ENCODE data around the gene MCMBP. TPM values are rescaled to one million over a fixed set of nuclear protein-coding genes. Genes with fewer than 3 reads are reported as not detected.

Gene MCMBP
- total and polyA plus RNA-seq, 3 donors from 2014 or later: 42.3 to 47.9 (median 47.4) TPM

DNA sequence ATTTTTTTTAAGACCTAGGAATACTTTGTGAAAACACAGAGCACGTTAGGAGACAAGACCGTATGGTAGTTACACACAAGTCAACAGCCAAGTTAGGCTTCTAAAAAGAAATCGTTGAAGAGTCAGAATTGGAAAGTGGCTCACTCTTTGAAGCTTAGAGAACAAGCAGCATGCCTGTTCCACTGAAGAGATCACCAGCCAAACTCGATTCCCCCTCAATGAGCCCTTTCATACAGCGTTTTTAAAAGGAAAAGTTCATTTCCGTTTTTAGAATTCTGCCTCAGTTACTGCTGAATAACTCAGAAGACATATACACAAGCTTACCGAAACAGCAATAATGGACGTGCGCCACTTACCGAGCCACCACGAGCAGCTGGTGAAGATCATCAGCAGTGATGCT lies 41.0 kb downstream of the MCMBP start:
- no peaks in the 10 kb centered on the region for H3K9me3 ChIP-seq
- no peak overlapping the region for H3K27ac ChIP-seq
- H3K36me3 ChIP-seq (ENCODE audit: low read depth, missing control alignments): no peaks in the 10 kb centered on the region
- 86% methylated on average over 11 of the region's 11 CpGs for WGBS, 2 donors
- intact Hi-C loops (cut with DNase I; ENCODE audit: low total_unique reads): no loop called here
- no peaks in the 10 kb centered on the region for H3K27me3 ChIP-seq
- TF ChIP-seq POLR2A (IDR thresholded peaks at IDR 0.05): no peak
- TF ChIP-seq CTCF (IDR thresholded peaks at IDR 0.05): no peak
- no peak for DNase-seq
- no peaks in the 10 kb centered on the region for H3K4me1 ChIP-seq
- H3K4me3 ChIP-seq: no peak overlapping the region

GRCh38 chr10:119830851-119831250 lies 41.8 kb downstream of the MCMBP start:
- H3K36me3 ChIP-seq (ENCODE audit: low read depth, missing control alignments): no peaks in the 10 kb centered on the region
- H3K9me3 ChIP-seq: no peaks in the 10 kb centered on the region
- H3K4me1 ChIP-seq: no peaks in the 10 kb centered on the region
- no peak for DNase-seq
- no peak overlapping the region for H3K27ac ChIP-seq
- 87 to 93% methylated on average over 4 of the region's 4 CpGs for WGBS, 2 donors
- TF ChIP-seq POLR2A (IDR thresholded peaks at IDR 0.05) (no peak), CTCF (IDR thresholded peaks at IDR 0.05) (no peak)
- H3K4me3 ChIP-seq: no peak overlapping the region
- intact Hi-C loops (cut with DNase I; ENCODE audit: low total_unique reads): no loop called here
- no peaks in the 10 kb centered on the region for H3K27me3 ChIP-seq

DNA sequence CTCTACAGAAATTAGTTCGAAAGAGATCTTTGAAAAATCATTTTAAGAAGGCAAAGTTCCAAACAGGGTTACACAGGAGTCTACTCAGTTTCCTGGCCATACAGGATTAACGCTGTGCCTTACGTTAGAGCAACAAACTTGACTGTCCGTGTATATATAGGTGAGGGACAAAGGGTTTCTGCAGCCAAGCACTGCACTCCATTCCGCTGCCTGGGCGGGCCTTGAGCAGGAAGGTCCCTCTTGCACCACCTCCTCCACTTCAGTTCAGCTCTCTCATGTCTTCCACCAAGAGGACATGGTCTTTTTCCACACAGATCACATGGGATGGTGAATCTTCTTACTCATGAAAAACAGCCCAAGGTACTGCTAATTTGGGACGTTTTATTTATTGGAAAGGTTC lies 43.2 kb downstream of the MCMBP start:
- Histone ChIP-seq H3K4me1 (no peaks in the 10 kb centered on the region), H3K27ac (no peak overlapping the region), H3K4me3 (no peak overlapping the region), H3K27me3 (no peaks in the 10 kb centered on the region), H3K9me3 (no peaks in the 10 kb centered on the region), H3K36me3 (ENCODE audit: low read depth, missing control alignments) (no peaks in the 10 kb centered on the region)
- WGBS, 2 donors: 89 to 91% methylated on average over 7 of the region's 7 CpGs
- DNase-seq: no peak
- TF ChIP-seq POLR2A (IDR thresholded peaks at IDR 0.05): no peak
- TF ChIP-seq CTCF (IDR thresholded peaks at IDR 0.05): no peak
- intact Hi-C loops (cut with DNase I; ENCODE audit: low total_unique reads): loop anchor here (10.0 kb wide), 1 partner anchor 75 kb away; no protein-coding TSS in a partner anchor

DNA sequence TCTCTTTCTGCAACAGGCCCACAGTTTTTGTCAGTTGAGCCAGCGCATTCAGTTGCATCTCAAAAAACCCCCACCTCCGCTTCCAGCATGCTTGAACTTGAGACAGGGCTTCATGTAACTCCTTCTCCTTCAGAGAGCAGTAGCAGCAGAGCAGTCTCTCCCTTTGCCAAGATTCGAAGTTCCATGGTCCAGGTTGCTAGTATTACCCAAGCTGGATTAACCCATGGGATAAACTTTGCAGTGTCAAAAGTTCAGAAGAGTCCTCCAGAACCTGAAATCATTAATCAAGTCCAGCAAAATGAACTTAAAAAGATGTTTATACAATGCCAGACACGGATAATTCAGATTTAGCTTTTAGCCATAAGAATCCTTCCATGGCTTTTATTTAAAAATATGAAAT lies 45.2 kb downstream of the MCMBP start:
- no peak overlapping the region for H3K27ac ChIP-seq
- no peaks in the 10 kb centered on the region for H3K9me3 ChIP-seq
- no peak for DNase-seq
- 79 to 89% methylated on average over 4 of the region's 4 CpGs for WGBS, 2 donors
- H3K4me3 ChIP-seq: no peak overlapping the region
- TF ChIP-seq CTCF (IDR thresholded peaks at IDR 0.05) (no peak), POLR2A (IDR thresholded peaks at IDR 0.05) (no peak)
- no peaks in the 10 kb centered on the region for H3K36me3 ChIP-seq (ENCODE audit: low read depth, missing control alignments)
- no peaks in the 10 kb centered on the region for H3K4me1 ChIP-seq
- H3K27me3 ChIP-seq: no peaks in the 10 kb centered on the region
- intact Hi-C loops (cut with DNase I; ENCODE audit: low total_unique reads): loop anchor here (10.0 kb wide), 1 partner anchor 77 kb away; no protein-coding TSS in a partner anchor

DNA sequence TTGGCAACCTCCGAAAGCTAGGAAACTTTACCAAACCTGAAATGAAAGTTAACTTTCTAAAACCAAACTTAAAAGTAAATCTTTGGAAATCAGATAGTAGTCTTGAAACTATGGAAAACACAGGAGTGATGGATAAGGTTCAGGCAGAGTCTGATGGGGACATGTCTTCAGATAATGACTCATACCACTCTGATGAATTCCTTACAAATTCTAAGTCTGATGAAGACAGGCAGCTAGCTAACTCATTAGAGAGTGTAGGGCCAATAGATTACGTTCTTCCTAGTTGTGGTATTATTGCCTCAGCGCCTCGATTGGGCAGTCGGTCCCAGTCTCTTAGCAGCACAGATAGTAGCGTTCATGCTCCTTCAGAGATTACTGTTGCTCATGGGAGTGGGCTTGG lies 45.9 kb downstream of the MCMBP start:
- TF ChIP-seq CTCF (IDR thresholded peaks at IDR 0.05): no peak
- TF ChIP-seq POLR2A (IDR thresholded peaks at IDR 0.05): no peak
- Histone ChIP-seq H3K27ac (no peak overlapping the region), H3K27me3 (no peaks in the 10 kb centered on the region), H3K36me3 (ENCODE audit: low read depth, missing control alignments) (no peaks in the 10 kb centered on the region), H3K9me3 (no peaks in the 10 kb centered on the region), H3K4me3 (no peak overlapping the region), H3K4me1 (no peaks in the 10 kb centered on the region)
- intact Hi-C loops (cut with DNase I; ENCODE audit: low total_unique reads): loop anchor here (10.0 kb wide), 1 partner anchor 78 kb away; no protein-coding TSS in a partner anchor
- no peak for DNase-seq
- 87 to 88% methylated on average over 6 of the region's 6 CpGs for WGBS, 2 donors

Data from testis (tissue), 3 donors.